SH-SY5Y (cell line): Measurements from ENCODE around the gene RAI1.

Source experiments
- GATA2 ChIP-seq: IDR thresholded peaks from 2 replicates; pipeline ENCODE4 v1.6.1; 2011; ENCODE audit warnings: mild to moderate bottlenecking, low read depth, low read length
- GATA3 ChIP-seq: IDR thresholded peaks from 2 replicates; pipeline ENCODE4 v1.6.1; 2011; ENCODE audit warnings: low read depth, mild to moderate bottlenecking, low read length, moderate library complexity

GRCh38 chr17:17801800-17802481 is 120.7 kb downstream of the RAI1 start:
- TF ChIP-seq GATA3 (no peak), GATA2 (no peak)
